ENCODE measurements around the gene GLTP. TPM values are rescaled to one million over a fixed set of nuclear protein-coding genes. Genes with fewer than 3 reads are reported as not detected.
A peak's percentile ranks its signal among the peaks of the same experiment; 100 is the strongest.
"Not testable (repeated sequence)": the region's sequence is repeated elsewhere in the genome, so short reads cannot be mapped to it uniquely, and the experiment has no call there.

The GLTP gene
- total RNA-seq, 3 donors from 2014 or later, result 38.8 to 44.7 (median 40.0) TPM

DNA sequence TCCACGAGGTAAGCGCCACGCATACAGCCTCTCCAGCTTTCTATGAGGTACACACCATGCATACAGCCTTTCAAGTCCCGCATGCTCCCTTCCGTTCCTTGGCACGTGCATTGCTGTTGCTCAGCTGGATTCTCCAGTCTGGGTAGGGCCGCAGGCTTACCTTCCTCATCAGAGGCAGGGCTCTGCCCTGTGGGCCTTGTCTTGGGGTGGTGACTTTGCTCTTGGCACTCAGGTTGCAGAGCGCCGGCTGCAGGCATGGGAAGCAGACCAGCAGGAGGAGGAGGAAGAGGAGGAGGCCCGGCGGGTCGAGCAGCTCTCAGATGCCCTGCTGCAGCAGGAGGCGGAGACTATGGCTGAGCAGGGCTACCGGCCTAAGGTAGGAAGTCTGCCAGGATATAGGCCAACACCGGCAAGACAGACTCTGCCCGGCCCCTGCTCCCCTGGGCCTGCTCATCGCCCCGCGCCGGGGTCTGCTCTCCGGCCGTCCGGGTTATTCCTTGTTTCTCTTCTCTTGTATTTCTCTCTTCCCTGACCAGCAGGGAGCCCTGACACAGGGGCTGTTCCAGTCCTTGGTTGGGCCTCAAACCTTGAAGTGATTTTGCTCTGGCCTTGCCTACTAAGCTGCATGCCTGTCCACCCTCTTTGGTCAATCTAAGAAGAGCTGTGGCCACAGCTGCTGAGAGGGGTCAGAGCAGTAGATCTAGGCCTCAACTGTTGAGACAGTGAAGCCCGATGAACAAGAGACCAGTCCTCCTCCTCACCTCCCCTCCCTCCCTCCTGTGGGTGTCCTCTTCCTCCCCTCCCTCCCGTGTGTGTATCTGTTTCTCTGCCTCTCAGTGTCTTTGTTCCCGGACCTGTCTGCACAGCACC is 35.1 kb upstream of the GLTP start:
- no peaks in the 10 kb centered on the region for H3K27me3 Mint-ChIP-seq (ENCODE audit: low read depth)
- H3K4me3 Mint-ChIP-seq, result no peak overlapping the region
- H3K4me1 Mint-ChIP-seq (ENCODE audit: low read depth), result no peaks in the 10 kb centered on the region
- H3K9me3 Mint-ChIP-seq, result no peaks in the 10 kb centered on the region
- ATAC-seq (no peak), DNase-seq (no peak)
- peaks cover 52% of the 10 kb centered on the region for H3K36me3 Mint-ChIP-seq (ENCODE audit: insufficient read depth)

- DNase-seq, result no peak
- Mint-ChIP-seq H3K36me3 (ENCODE audit: insufficient read depth) (peaks cover 48% of the 10 kb centered on the region), H3K27me3 (ENCODE audit: low read depth) (no peaks in the 10 kb centered on the region), H3K9me3 (no peaks in the 10 kb centered on the region), H3K4me3 (no peak overlapping the region), H3K4me1 (ENCODE audit: low read depth) (no peaks in the 10 kb centered on the region)
- ATAC-seq, result no peak
These were observed 34.1 kb upstream of the GLTP start for GRCh38 chr12:109914461-109914860.

DNA sequence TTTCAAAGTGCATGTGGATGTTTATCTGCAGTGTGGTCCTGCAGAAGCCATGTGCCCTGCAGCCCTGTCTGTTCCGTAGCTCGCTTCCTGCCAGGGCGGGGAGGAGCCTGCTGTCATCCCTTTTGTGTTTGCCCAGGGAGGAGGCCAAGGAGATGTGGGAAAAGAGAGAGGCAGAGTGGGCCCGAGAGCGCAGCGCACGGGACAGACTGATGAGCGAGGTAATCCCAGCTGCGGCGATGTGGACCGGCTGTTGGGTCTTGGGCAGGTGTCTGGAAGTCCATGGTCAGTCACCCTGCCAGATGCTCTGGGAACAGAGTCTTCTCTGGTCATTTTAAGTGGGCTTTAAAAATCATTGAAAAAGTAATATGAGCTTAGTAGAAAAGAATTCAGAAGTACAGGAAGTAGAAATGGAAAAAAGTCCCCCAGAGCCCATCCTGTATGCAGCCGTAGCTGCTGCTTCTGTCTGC is 32.5 kb upstream of the GLTP start:
- H3K4me3 Mint-ChIP-seq, result no peak overlapping the region
- ATAC-seq (no peak), DNase-seq (no peak)
- no peaks in the 10 kb centered on the region for H3K9me3 Mint-ChIP-seq
- H3K4me1 Mint-ChIP-seq (ENCODE audit: low read depth), result no peaks in the 10 kb centered on the region
- peaks cover 51% of the 10 kb centered on the region for H3K36me3 Mint-ChIP-seq (ENCODE audit: insufficient read depth)
- H3K27me3 Mint-ChIP-seq (ENCODE audit: low read depth), result no peaks in the 10 kb centered on the region

DNA sequence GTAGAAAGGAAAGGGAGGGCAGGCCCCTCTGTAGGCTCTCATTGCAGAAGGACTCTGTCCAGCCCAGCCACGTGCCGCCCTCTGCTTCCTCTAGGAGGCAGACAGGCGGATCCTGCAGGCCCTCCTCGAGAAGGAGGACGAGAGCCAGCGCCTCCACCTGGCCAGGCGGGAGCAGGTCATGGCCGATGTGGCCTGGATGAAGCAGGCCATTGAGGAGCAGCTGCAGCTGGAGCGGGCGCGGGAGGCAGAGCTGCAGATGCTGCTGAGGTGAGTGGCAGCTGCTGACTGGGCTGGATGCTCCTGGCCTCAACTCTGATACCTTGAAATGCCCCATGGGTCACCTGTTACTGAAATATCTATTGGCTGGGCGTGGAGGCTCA is 30.6 kb upstream of the GLTP start:
- no peaks in the 10 kb centered on the region for H3K4me1 Mint-ChIP-seq (ENCODE audit: low read depth)

GRCh38 chr12:109910254-109910968 is 30.1 kb upstream of the GLTP start:
- DNase-seq (no peak), ATAC-seq (no peak)
- H3K9me3 Mint-ChIP-seq, result no peaks in the 10 kb centered on the region
- H3K36me3 Mint-ChIP-seq (ENCODE audit: insufficient read depth), result peaks cover 59% of the 10 kb centered on the region
- H3K4me1 Mint-ChIP-seq (ENCODE audit: low read depth), result no peaks in the 10 kb centered on the region
- no peak overlapping the region for H3K4me3 Mint-ChIP-seq
- no peaks in the 10 kb centered on the region for H3K27me3 Mint-ChIP-seq (ENCODE audit: low read depth)

More for the DNA sequence above, 30.6 kb upstream of the GLTP start:
- H3K27me3 Mint-ChIP-seq (ENCODE audit: low read depth), result no peaks in the 10 kb centered on the region
- peak; percentile 48 to 58 for ATAC-seq
- no peaks in the 10 kb centered on the region for H3K9me3 Mint-ChIP-seq
- H3K36me3 Mint-ChIP-seq (ENCODE audit: insufficient read depth), result peaks cover 59% of the 10 kb centered on the region
- DNase-seq, result no peak
- no peak overlapping the region for H3K4me3 Mint-ChIP-seq

DNA sequence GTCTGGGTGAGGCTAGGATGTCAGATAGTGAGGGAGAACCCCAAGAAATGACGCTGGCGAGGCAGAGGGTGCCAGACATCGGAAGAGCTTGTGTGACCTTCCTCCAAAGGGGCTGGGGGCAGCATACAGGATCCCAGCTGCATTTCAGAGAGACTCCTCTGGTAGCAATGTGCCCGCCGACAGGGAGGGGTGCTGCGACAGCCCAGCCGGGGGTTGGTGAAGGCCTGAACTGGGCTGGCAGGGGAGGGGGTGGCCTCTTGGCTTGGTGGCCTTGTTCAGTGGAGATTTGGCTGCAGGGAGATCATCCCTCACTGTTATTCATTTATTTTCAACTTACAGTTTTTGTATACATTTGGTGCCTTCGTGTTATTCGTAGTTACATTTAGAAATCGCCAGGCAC is 25.0 kb upstream of the GLTP start:
- Mint-ChIP-seq H3K27me3 (ENCODE audit: low read depth) (no peaks in the 10 kb centered on the region), H3K4me1 (ENCODE audit: low read depth) (peaks cover 15% of the 10 kb centered on the region), H3K4me3 (no peak overlapping the region), H3K9me3 (no peaks in the 10 kb centered on the region), H3K36me3 (ENCODE audit: insufficient read depth) (peaks cover 50% of the 10 kb centered on the region)
- DNase-seq (no peak), ATAC-seq (no peak)

- Mint-ChIP-seq H3K4me3 (no peak overlapping the region), H3K36me3 (ENCODE audit: insufficient read depth) (peaks cover 40% of the 10 kb centered on the region), H3K9me3 (no peaks in the 10 kb centered on the region), H3K27me3 (ENCODE audit: low read depth) (no peaks in the 10 kb centered on the region), H3K4me1 (ENCODE audit: low read depth) (peaks cover 19% of the 10 kb centered on the region)
- ATAC-seq, result no peak
- DNase-seq, result no peak
These were observed 22.6 kb upstream of the GLTP start for GRCh38 chr12:109902891-109903418.

GRCh38 chr12:109900752-109901580 is 20.6 kb upstream of the GLTP start:
- Mint-ChIP-seq H3K27me3 (ENCODE audit: low read depth) (no peaks in the 10 kb centered on the region), H3K36me3 (ENCODE audit: insufficient read depth) (peaks cover 21% of the 10 kb centered on the region), H3K4me1 (ENCODE audit: low read depth) (peaks cover 19% of the 10 kb centered on the region), H3K4me3 (peak overlapping the region; percentile 95), H3K9me3 (no peaks in the 10 kb centered on the region)
- peak; percentile 6 to 16 for ATAC-seq
- DNase-seq, result no peak

DNA sequence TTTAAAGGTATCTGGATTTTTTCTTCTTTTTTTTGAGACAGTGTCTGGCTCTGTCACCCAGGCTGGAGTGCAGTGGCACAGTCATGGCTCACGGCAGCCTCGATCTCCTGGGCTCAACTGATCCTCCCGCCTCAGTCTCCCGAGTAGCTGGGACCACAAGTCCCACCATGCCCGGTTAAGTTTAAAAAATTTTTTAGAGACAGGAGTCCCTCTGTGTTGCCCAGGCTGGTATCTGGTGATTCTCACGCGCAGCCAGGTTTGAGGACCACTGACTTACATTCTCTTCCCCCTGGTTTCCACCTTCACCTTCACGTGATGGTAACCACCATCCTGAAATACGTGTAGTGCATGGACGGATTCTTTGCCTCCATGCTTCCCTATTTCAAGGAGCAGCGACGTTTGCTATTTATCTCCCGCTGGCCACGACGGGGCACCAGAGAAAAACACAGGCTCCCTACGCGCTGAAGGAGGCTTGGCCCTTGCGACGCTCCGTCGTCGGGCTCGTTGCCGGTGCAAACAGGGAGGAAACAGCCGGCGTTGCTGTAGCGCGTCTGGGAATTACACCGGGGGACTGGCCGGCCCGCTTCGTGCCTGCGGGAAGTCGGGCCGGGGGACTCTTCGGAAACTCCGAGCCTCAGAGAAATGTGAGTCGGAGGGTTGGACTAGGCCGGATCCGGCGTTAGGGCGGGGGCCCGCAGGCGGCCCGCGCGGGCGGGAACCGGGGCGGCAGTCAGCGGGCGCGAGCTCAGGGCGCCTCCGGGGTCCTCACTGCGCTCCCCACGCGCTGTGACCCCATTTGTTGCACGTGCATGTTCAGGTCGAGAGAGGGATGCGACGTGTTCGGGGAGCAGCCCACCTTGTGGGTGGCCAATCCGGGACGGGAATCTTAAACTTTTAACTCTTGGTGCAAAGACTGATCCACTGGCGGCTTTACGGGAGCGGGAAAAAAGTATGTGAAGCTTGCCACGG is 19.7 kb upstream of the GLTP start, which contains the start of gene TCHP:
TSS of gene TCHP (plus strand) at position 492 of the 969 bp plus-strand sequence. CDS start 2,753 bp downstream, outside the sequence.
- ATAC-seq (peak; percentile 88 to 89), DNase-seq (peak; percentile 67)
- Mint-ChIP-seq H3K4me3 (peak within 1 kb of the TSS; percentile 95), H3K27me3 (ENCODE audit: low read depth) (no peaks in the 10 kb centered on the region), H3K9me3 (no peaks in the 10 kb centered on the region), H3K36me3 (ENCODE audit: insufficient read depth) (peaks cover 15% of the 10 kb centered on the region), H3K4me1 (ENCODE audit: low read depth) (peaks cover 19% of the 10 kb centered on the region)

DNA sequence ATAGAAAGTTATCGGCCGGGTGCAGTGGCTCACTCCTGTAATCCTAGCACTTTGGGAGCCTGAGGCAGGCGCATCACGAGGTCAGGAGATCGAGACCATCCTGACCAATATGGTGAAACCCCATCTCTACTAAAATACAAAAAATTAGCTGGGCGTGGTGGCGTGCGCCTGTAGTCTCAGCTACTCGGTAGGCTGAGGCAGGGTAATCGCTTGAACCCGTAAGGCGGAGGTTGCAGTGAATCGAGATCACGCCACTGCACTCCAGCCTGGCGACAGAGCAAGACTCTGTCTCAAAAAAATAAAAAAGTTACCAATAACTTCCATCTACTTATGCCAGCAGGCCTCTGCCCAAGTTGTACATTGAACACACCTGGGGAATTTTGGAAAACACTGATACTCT is 19.0 kb upstream of the GLTP start:
- DNase-seq; H3K36me3 Mint-ChIP-seq (ENCODE audit: insufficient read depth): not testable (repeated sequence)

DNA sequence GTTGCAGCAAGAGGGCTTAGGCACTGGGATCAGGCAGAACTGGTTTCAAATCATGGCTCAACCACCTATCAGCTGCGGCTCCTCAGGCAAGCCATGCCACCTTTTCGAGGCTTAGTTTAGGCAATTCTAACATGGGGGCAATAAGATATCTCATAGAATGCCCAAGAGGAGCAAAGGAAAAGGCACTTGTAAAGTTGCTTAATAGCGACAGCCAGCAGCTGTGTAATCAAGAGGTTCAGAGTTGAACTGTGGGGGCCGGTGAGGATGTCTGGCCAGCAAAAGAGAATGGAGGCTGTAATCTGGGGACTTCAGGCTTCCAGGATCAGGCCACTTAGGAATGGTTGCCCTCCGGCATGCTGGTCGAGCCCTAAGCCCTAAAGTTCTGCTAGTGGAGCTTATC is 16.7 kb upstream of the GLTP start:
- no peak for DNase-seq
- H3K27me3 Mint-ChIP-seq (ENCODE audit: low read depth), result no peaks in the 10 kb centered on the region
- H3K4me3 Mint-ChIP-seq, result no peak overlapping the region
- no peaks in the 10 kb centered on the region for H3K36me3 Mint-ChIP-seq (ENCODE audit: insufficient read depth)
- peaks cover 30% of the 10 kb centered on the region for H3K4me1 Mint-ChIP-seq (ENCODE audit: low read depth)
- no peak for ATAC-seq
- no peaks in the 10 kb centered on the region for H3K9me3 Mint-ChIP-seq

More for the DNA sequence above, 19.0 kb upstream of the GLTP start:
- Mint-ChIP-seq H3K4me1 (ENCODE audit: low read depth) (peaks cover 19% of the 10 kb centered on the region), H3K4me3 (peak overlapping the region; percentile 95)
- ATAC-seq; H3K9me3 Mint-ChIP-seq; H3K27me3 Mint-ChIP-seq (ENCODE audit: low read depth): not testable (repeated sequence)

DNA sequence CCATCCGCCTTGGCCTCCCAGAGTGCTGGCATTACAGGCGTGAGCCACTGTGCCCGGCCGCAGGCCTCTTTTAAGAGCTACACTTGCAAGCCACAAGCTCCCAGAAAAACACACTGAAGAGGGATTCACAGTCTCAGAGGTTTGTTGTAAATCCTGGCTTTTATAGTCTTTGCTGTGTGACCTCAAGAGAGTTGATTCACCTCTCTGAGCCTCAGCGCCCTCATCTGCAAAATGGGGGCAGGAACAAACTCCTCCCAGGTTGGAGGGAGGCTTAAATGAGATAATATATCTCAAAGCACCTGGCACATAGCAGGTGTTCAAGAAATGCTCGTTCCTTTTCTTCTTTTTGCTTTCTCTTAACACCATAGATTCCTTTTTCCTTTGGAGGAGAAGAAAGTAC is 15.8 kb upstream of the GLTP start:
- DNase-seq (no peak), ATAC-seq (no peak)
- Mint-ChIP-seq H3K27me3 (ENCODE audit: low read depth) (no peaks in the 10 kb centered on the region), H3K4me1 (ENCODE audit: low read depth) (peaks cover 24% of the 10 kb centered on the region), H3K4me3 (no peak overlapping the region), H3K36me3 (ENCODE audit: insufficient read depth) (no peaks in the 10 kb centered on the region), H3K9me3 (no peaks in the 10 kb centered on the region)

DNA sequence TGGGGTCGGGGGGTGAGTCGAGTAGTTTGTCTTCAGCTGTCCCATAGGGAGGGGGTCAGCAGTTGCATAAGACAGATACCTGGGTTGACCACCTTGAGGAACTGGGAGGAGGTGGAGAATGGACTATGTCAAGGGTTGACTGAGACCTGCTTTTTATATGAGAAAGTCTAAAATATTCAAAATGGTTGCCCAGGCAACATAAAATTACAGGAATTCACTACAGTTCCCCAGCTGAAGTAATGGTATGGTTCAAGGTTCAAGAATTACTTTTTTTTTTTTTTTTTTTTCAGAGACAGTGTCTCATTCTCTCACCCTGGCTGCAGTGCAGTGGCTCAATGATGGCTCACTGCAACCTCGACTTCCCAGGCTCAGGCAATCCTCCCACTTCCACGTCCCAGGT is 14.6 kb upstream of the GLTP start:
- Mint-ChIP-seq H3K27me3 (ENCODE audit: low read depth) (no peaks in the 10 kb centered on the region), H3K36me3 (ENCODE audit: insufficient read depth) (no peaks in the 10 kb centered on the region), H3K9me3 (no peaks in the 10 kb centered on the region), H3K4me1 (ENCODE audit: low read depth) (peaks cover 17% of the 10 kb centered on the region), H3K4me3 (no peak overlapping the region)
- ATAC-seq (no peak), DNase-seq (no peak)
